ENCODE results near the gene OPCML.

Gene OPCML

GRCh38 chr11:133354069-133354468 lies 178.2 kb downstream of the OPCML start:
- no peak for DNase-seq

GRCh38 chr11:133350045-133350444 lies 182.3 kb downstream of the OPCML start:
- DNase-seq: no peak

GRCh38 chr11:133347988-133348387 lies 184.3 kb downstream of the OPCML start:
- DNase-seq: no peak

- no peak for DNase-seq
Observed at GRCh38 chr11:133346137-133346536, 186.2 kb downstream of the OPCML start.

GRCh38 chr11:133343951-133344350 lies 188.3 kb downstream of the OPCML start:
- no peak for DNase-seq

GRCh38 chr11:133339495-133340140 lies 192.7 kb downstream of the OPCML start:
- DNase-seq: no peak

GRCh38 chr11:133338588-133338987 lies 193.7 kb downstream of the OPCML start:
- no peak for DNase-seq

GRCh38 chr11:133337951-133338418 lies 194.3 kb downstream of the OPCML start:
- no peak for DNase-seq

GRCh38 chr11:133337193-133337592 lies 195.1 kb downstream of the OPCML start:
- no peak for DNase-seq

- DNase-seq: no peak
Observed at GRCh38 chr11:133331031-133331430, 201.3 kb downstream of the OPCML start.

GRCh38 chr11:133326849-133327248 lies 205.5 kb downstream of the OPCML start:
- DNase-seq: no peak

- no peak for DNase-seq
Observed at GRCh38 chr11:133326332-133326731, 206.0 kb downstream of the OPCML start.

- DNase-seq: no peak
Observed at GRCh38 chr11:133325711-133326110, 206.6 kb downstream of the OPCML start.

GRCh38 chr11:133323354-133323753 lies 208.9 kb downstream of the OPCML start:
- DNase-seq: no peak

- no peak for DNase-seq
Observed at GRCh38 chr11:133318221-133318620, 214.1 kb downstream of the OPCML start.

GRCh38 chr11:133311230-133311629 lies 221.1 kb downstream of the OPCML start:
- no peak for DNase-seq

- no peak for DNase-seq
Observed at GRCh38 chr11:133306019-133306418, 226.3 kb downstream of the OPCML start.

- no peak for DNase-seq
Observed at GRCh38 chr11:133305208-133305956, 226.9 kb downstream of the OPCML start.

GRCh38 chr11:133303262-133303661 lies 229.0 kb downstream of the OPCML start:
- DNase-seq: no peak

GRCh38 chr11:133302056-133302455 lies 230.2 kb downstream of the OPCML start:
- DNase-seq: no peak

- no peak for DNase-seq
Observed at GRCh38 chr11:133300666-133301065, 231.6 kb downstream of the OPCML start.

GRCh38 chr11:133291780-133292179 lies 240.5 kb downstream of the OPCML start:
- no peak for DNase-seq

GRCh38 chr11:133285359-133285758 lies 246.9 kb downstream of the OPCML start:
- DNase-seq: no peak

GRCh38 chr11:133284156-133284555 lies 248.1 kb downstream of the OPCML start:
- DNase-seq: no peak

GRCh38 chr11:133277886-133278285 lies 254.4 kb downstream of the OPCML start:
- no peak for DNase-seq

Data from inflammatory macrophage treated with lipopolysaccharide for 1 hour (primary cell).